ENCODE results near the gene SMIM1.
"Not testable (repeated sequence)": the region's sequence is repeated elsewhere in the genome, so short reads cannot be mapped to it uniquely, and the experiment has no call there.

The SMIM1 gene

DNA sequence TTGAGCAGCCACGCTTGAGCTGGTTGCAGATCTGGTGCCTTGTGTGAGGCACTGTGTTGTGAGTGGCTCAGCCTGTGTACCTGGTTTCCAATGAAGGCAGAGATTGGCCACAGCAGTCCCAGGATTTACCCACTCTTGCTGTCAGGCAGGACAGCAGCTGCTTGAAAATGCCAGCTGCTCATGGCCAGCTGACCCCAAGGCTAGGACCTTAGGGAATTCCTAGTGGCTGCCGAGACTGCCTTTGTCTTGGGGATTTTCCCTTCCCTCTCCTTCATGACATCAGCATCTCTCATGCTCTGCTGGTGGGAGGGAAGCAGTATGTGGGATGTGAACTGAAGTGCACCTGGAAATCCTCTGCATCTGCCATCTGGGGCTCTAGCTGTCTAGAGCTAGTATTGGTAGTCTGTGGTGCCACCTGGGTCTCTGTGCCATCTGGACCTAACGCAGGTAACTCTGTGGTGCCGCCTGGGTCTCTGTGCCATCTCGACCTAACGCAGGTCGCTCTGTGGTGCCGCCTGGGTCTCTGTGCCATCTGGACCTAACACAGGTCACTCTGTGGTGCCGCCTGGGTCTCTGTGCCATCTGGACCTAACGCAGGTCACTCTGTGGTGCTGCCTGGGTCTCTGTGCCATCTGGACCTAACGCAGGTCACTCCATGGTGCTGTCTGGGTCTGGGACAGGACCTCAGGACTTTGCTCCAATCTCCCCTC lies 27.6 kb downstream of the SMIM1 start:
- ATAC-seq (ENCODE audit: low read depth) (no peak), DNase-seq (ENCODE audit: low spot score) (no peak)
- Histone ChIP-seq H3K4me3 (ENCODE audit: severe bottlenecking) (no peak overlapping the region), H3K4me1 (ENCODE audit: insufficient read depth, poor library complexity, severe bottlenecking) (peaks cover 3% of the 10 kb centered on the region), H3K27ac (ENCODE audit: poor library complexity, severe bottlenecking) (no peak overlapping the region), H3K36me3 (ENCODE audit: low read depth) (no peaks in the 10 kb centered on the region), H3K27me3 (ENCODE audit: insufficient read depth, poor library complexity, severe bottlenecking) (no peaks in the 10 kb centered on the region), H3K9me3 (ENCODE audit: severe bottlenecking) (no peaks in the 10 kb centered on the region)
- TF ChIP-seq, protein P1, sequence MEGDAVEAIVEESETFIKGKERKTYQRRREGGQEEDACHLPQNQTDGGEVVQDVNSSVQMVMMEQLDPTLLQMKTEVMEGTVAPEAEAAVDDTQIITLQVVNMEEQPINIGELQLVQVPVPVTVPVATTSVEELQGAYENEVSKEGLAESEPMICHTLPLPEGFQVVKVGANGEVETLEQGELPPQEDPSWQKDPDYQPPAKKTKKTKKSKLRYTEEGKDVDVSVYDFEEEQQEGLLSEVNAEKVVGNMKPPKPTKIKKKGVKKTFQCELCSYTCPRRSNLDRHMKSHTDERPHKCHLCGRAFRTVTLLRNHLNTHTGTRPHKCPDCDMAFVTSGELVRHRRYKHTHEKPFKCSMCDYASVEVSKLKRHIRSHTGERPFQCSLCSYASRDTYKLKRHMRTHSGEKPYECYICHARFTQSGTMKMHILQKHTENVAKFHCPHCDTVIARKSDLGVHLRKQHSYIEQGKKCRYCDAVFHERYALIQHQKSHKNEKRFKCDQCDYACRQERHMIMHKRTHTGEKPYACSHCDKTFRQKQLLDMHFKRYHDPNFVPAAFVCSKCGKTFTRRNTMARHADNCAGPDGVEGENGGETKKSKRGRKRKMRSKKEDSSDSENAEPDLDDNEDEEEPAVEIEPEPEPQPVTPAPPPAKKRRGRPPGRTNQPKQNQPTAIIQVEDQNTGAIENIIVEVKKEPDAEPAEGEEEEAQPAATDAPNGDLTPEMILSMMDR (IDR thresholded peaks at IDR 0.05; ENCODE audit: poor library complexity, severe bottlenecking) = no peak

DNA sequence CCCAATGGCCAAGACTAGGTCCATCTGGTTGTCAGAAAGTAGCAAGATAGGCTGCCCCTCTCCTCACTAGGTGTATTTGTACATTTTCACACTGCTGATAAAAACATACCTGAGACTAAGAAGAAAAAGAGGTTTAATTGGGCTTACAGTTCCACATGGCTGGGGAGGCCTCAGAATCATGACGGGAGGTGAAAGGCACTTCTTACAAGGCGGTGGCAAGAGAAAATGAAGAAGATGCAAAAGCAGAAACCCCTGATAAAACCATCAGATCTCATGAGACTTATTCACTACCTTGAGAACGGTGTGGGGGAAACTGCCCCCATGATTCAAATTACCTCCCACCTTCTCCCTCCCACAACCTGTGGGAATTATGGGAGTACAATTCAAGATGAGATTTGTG lies 28.2 kb downstream of the SMIM1 start:
- not testable (repeated sequence) for H3K27me3 ChIP-seq (ENCODE audit: insufficient read depth, poor library complexity, severe bottlenecking); ATAC-seq (ENCODE audit: low read depth); DNase-seq (ENCODE audit: low spot score); H3K9me3 ChIP-seq (ENCODE audit: severe bottlenecking); H3K4me3 ChIP-seq (ENCODE audit: severe bottlenecking); H3K27ac ChIP-seq (ENCODE audit: poor library complexity, severe bottlenecking); H3K36me3 ChIP-seq (ENCODE audit: low read depth); H3K4me1 ChIP-seq (ENCODE audit: insufficient read depth, poor library complexity, severe bottlenecking)

DNA sequence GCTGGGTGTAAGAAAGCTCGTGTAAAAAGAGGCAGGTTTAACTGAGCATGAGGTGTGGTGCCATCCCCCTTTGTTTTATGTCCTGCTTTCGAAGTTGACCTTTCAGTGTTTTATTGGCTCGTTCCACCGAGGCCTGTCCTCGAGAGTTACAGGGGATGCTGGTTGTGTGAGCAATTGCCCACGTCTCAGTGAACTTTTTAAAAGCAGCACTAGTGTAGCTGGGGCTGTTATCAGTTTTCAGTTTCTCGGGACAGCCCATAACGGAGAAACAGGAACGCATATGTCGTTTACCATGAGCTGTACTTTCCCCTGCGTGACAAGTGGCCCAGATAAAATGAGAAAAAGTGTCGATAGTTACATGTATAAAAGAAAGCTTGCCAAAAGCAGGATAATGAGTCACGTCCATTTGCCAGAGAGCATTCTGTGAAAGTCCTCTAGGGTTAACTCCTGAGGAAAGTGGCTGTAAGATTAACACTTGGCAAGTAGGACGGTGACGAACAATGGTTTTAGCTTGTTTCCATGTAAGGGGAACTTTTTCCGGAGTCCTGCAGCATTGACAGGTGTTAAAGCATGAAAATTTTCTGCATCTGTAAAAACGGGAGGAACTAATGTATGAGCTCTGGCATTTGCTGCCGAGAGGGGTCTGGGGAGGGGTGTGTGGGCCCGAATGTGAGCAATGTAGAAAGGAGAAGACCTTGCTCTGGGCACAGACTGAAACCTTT lies 31.5 kb downstream of the SMIM1 start:
- ATAC-seq (ENCODE audit: low read depth) (no peak), DNase-seq (ENCODE audit: low spot score) (no peak)
- peaks cover 8% of the 10 kb centered on the region for H3K9me3 ChIP-seq (ENCODE audit: severe bottlenecking)
- no peaks in the 10 kb centered on the region for H3K27me3 ChIP-seq (ENCODE audit: insufficient read depth, poor library complexity, severe bottlenecking)
- no peak overlapping the region for H3K27ac ChIP-seq (ENCODE audit: poor library complexity, severe bottlenecking)
- H3K4me1 ChIP-seq (ENCODE audit: insufficient read depth, poor library complexity, severe bottlenecking) = no peaks in the 10 kb centered on the region
- no peaks in the 10 kb centered on the region for H3K36me3 ChIP-seq (ENCODE audit: low read depth)
- no peak overlapping the region for H3K4me3 ChIP-seq (ENCODE audit: severe bottlenecking)
- TF ChIP-seq, protein P1 (IDR thresholded peaks at IDR 0.05; ENCODE audit: poor library complexity, severe bottlenecking) = no peak

DNA sequence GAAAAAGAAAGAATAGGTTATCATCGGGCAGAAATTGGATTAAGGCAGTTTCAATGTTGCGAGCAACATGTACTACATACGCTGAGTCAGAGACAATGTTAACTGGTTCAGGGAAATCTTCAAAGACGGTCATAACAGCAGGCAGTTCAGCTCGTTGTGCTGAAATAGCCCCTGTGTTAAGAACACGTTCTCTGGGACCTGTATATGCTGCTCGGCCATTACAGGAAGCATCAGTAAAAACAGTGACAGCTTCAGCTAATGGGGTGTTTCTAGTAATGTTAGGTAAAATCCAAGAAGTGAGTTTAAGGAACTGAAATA lies 32.0 kb downstream of the SMIM1 start:
- not testable (repeated sequence) for ATAC-seq (ENCODE audit: low read depth); H3K9me3 ChIP-seq (ENCODE audit: severe bottlenecking); H3K4me3 ChIP-seq (ENCODE audit: severe bottlenecking); DNase-seq (ENCODE audit: low spot score); H3K27ac ChIP-seq (ENCODE audit: poor library complexity, severe bottlenecking); H3K27me3 ChIP-seq (ENCODE audit: insufficient read depth, poor library complexity, severe bottlenecking); H3K36me3 ChIP-seq (ENCODE audit: low read depth); H3K4me1 ChIP-seq (ENCODE audit: insufficient read depth, poor library complexity, severe bottlenecking)

DNA sequence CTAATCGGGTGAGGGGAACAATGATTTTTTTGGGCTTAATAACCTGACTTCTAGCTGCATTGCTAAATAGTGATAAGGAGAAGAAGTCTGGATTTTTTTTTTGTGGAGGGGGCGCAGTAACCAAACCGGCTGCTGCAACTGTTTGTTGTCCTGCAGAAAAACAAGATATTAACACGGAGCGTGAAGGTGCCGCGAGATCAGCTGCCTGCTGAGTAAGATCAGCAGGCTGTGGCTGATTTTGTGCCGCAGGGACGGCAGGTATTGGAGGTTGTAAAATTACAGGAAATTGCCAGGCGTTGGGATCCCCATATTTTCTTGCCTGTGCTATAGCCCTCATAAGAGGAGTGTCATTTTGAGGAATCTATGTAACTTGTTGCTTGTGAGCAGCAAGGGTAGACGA lies 32.5 kb downstream of the SMIM1 start:
- TF ChIP-seq, protein P1 (IDR thresholded peaks at IDR 0.05; ENCODE audit: poor library complexity, severe bottlenecking) = no peak
- H3K36me3 ChIP-seq (ENCODE audit: low read depth) = no peaks in the 10 kb centered on the region
- ATAC-seq (ENCODE audit: low read depth) (no peak), DNase-seq (ENCODE audit: low spot score) (no peak)
- no peaks in the 10 kb centered on the region for H3K4me1 ChIP-seq (ENCODE audit: insufficient read depth, poor library complexity, severe bottlenecking)
- H3K9me3 ChIP-seq (ENCODE audit: severe bottlenecking) = peaks cover 8% of the 10 kb centered on the region
- no peak overlapping the region for H3K4me3 ChIP-seq (ENCODE audit: severe bottlenecking)
- H3K27me3 ChIP-seq (ENCODE audit: insufficient read depth, poor library complexity, severe bottlenecking) = no peaks in the 10 kb centered on the region
- H3K27ac ChIP-seq (ENCODE audit: poor library complexity, severe bottlenecking) = no peak overlapping the region

DNA sequence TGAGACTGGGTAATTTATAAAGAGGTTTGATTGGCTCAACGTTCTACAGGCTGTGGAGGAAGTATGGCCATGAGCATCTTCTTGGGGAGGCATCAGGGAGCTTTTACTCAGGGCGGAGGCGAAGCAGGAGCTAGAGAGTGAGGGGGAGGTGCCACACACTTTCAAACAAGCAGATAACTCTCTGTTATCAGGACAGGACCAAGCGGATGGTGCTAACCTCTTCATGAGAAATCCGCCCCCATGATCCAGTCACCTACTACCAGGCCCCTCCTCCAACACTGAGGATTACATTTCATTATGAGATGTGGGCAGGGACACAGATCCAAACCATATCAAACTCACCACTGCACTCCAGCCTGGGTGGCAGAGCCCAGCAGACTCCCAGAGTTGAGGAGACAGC lies 35.2 kb downstream of the SMIM1 start:
- Histone ChIP-seq H3K9me3 (ENCODE audit: severe bottlenecking) (peaks cover 8% of the 10 kb centered on the region), H3K36me3 (ENCODE audit: low read depth) (no peaks in the 10 kb centered on the region), H3K27ac (ENCODE audit: poor library complexity, severe bottlenecking) (no peak overlapping the region), H3K27me3 (ENCODE audit: insufficient read depth, poor library complexity, severe bottlenecking) (no peaks in the 10 kb centered on the region), H3K4me1 (ENCODE audit: insufficient read depth, poor library complexity, severe bottlenecking) (no peaks in the 10 kb centered on the region), H3K4me3 (ENCODE audit: severe bottlenecking) (no peak overlapping the region)
- TF ChIP-seq, protein P1 (IDR thresholded peaks at IDR 0.05; ENCODE audit: poor library complexity, severe bottlenecking) = no peak
- no peak for ATAC-seq (ENCODE audit: low read depth)
- DNase-seq (ENCODE audit: low spot score) = no peak

Measured in RWPE2 (cell line).